H9 (cell line): ENCODE data around the gene THAP4. TPM values are rescaled to one million over a fixed set of nuclear protein-coding genes. Genes with fewer than 3 reads are reported as not detected.

Experiments used
- DNase-seq: peaks from one replicate; pipeline ENCODE4 v3.0.0-alpha.2; 2017
- H2AFZ ChIP-seq: one replicate; pipeline ENCODE4 v1.6.1; 2013; ENCODE audit warnings: mild to moderate bottlenecking, low read length, control low read depth, moderate library complexity
- H2AK5ac ChIP-seq: 2 replicates; pipeline ENCODE4 v1.6.1; 2013; ENCODE audit warnings: low read length, control low read depth, mixed read lengths; ENCODE audit not compliant: insufficient read length
- H2BK120ac ChIP-seq: one replicate; pipeline ENCODE4 v1.6.1; 2013; ENCODE audit warnings: low read depth, mild to moderate bottlenecking, low read length, control low read depth, inconsistent platforms; ENCODE audit not compliant: poor library complexity, severe bottlenecking
- H2BK12ac ChIP-seq: 2 replicates; pipeline ENCODE4 v1.6.1; 2013; ENCODE audit warnings: low read length, control low read depth, mixed read lengths, low read depth; ENCODE audit not compliant: insufficient read length
- H2BK15ac ChIP-seq: 2 replicates; pipeline ENCODE4 v1.6.1; 2013; ENCODE audit warnings: low read depth, low read length, control low read depth
- H2BK20ac ChIP-seq: one replicate; pipeline ENCODE4 v1.6.1; 2013; ENCODE audit warnings: low read depth, mild to moderate bottlenecking, low read length, control low read depth, inconsistent platforms; ENCODE audit not compliant: poor library complexity, severe bottlenecking
- H2BK5ac ChIP-seq: 2 replicates; pipeline ENCODE4 v1.6.1; 2013; ENCODE audit warnings: low read length, control low read depth, mixed read lengths; ENCODE audit not compliant: insufficient read length
- H3K14ac ChIP-seq: 2 replicates; pipeline ENCODE4 v1.6.1; 2013; ENCODE audit warnings: low read length, control low read depth; ENCODE audit not compliant: insufficient read depth
- H3K18ac ChIP-seq: 2 replicates; pipeline ENCODE4 v1.6.1; 2013; ENCODE audit warnings: low read depth, mild to moderate bottlenecking, mixed read lengths, low read length, control low read depth; ENCODE audit not compliant: insufficient read length
- H3K23ac ChIP-seq: 2 replicates; pipeline ENCODE4 v1.6.1; 2013; ENCODE audit warnings: low read length, control low read depth, mixed read lengths, low read depth; ENCODE audit not compliant: insufficient read length
- H3K23me2 ChIP-seq: 2 replicates; pipeline ENCODE4 v1.6.1; 2013; ENCODE audit warnings: low read depth, mild to moderate bottlenecking, mixed read lengths, low read length, control low read depth; ENCODE audit not compliant: insufficient read length, poor library complexity, severe bottlenecking
- H3K27ac ChIP-seq: 2 replicates; pipeline ENCODE4 v1.5.1; 2013; ENCODE audit warnings: low read length, control low read depth, mixed read lengths, low read depth; ENCODE audit not compliant: insufficient read length
- H3K27me3 ChIP-seq: 2 replicates; pipeline ENCODE4 v1.6.1; 2013; ENCODE audit warnings: low read length, control low read depth, inconsistent platforms; ENCODE audit not compliant: insufficient read depth
- H3K4ac ChIP-seq: 2 replicates; pipeline ENCODE4 v1.6.1; 2013; ENCODE audit warnings: low read depth, mild to moderate bottlenecking, control low read depth, inconsistent platforms, low read length, moderate library complexity
- H3K4me1 ChIP-seq: 2 replicates; pipeline ENCODE4 v1.6.1; 2013; ENCODE audit warnings: low read length, control low read depth, inconsistent platforms; ENCODE audit not compliant: insufficient read depth
- H3K4me2 ChIP-seq: 2 replicates; pipeline ENCODE4 v1.6.1; 2013; ENCODE audit warnings: low read length, control low read depth, mixed read lengths; ENCODE audit not compliant: insufficient read length, insufficient read depth
- H3K56ac ChIP-seq: 2 replicates; pipeline ENCODE4 v1.6.1; 2013; ENCODE audit warnings: low read depth, mild to moderate bottlenecking, mixed read lengths, low read length, control low read depth; ENCODE audit not compliant: insufficient read length
- H3K79me1 ChIP-seq: 2 replicates; pipeline ENCODE4 v1.6.1; 2013; ENCODE audit warnings: low read depth, mild to moderate bottlenecking, moderate library complexity, low read length, control low read depth, inconsistent platforms; ENCODE audit not compliant: insufficient read depth, poor library complexity, severe bottlenecking
- H3K79me2 ChIP-seq: 2 replicates; pipeline ENCODE4 v1.6.1; 2013; ENCODE audit warnings: low read length, control low read depth, inconsistent platforms; ENCODE audit not compliant: insufficient read depth
- H3K9ac ChIP-seq: 2 replicates; pipeline ENCODE4 v1.6.1; 2013; ENCODE audit warnings: low read length, control low read depth, mixed read lengths; ENCODE audit not compliant: insufficient read length; ENCODE audit errors: extremely low read depth
- H3K9me3 ChIP-seq: one replicate; pipeline ENCODE4 v1.6.1; 2013; ENCODE audit warnings: low read depth, low read length, inconsistent platforms; ENCODE audit not compliant: control insufficient read depth
- H3T11ph ChIP-seq: one replicate; pipeline ENCODE4 v1.6.1; 2013; ENCODE audit warnings: mild to moderate bottlenecking, low read length, control low read depth, inconsistent platforms
- H4K20me1 ChIP-seq: one replicate; pipeline ENCODE4 v1.6.1; 2013; ENCODE audit not compliant: control insufficient read depth, insufficient read length, insufficient read depth
- H4K5ac ChIP-seq: 2 replicates; pipeline ENCODE4 v1.6.1; 2013; ENCODE audit warnings: low read depth, mild to moderate bottlenecking, mixed read lengths, low read length, control low read depth; ENCODE audit not compliant: insufficient read length
- H4K8ac ChIP-seq: replicated peaks from 2 replicates; pipeline ENCODE4 v1.6.1; 2013; ENCODE audit warnings: low read length, control low read depth, mixed read lengths, low read depth; ENCODE audit not compliant: insufficient read length
- H4K91ac ChIP-seq: 2 replicates; pipeline ENCODE4 v1.6.1; 2013; ENCODE audit warnings: low read depth, mild to moderate bottlenecking, moderate library complexity, mixed read lengths, low read length, control low read depth; ENCODE audit not compliant: insufficient read length
- H3K27ac Mint-ChIP-seq, 3 experiments: 2 replicates in 2 of 3; 3 replicates in 1 of 3; pipeline ENCODE4 v1.8.0; 2020 to 2021; ENCODE audit warnings: mixed read lengths in 3 of 3, mild to moderate bottlenecking in 1 of 3, moderate library complexity in 1 of 3
- H3K27me3 Mint-ChIP-seq: 2 replicates; pipeline ENCODE4 v1.8.0; 2021; ENCODE audit warnings: low read depth, mild to moderate bottlenecking, moderate library complexity, mixed read lengths
- H3K36me3 Mint-ChIP-seq, 3 experiments: 2 replicates in 2 of 3; 3 replicates in 1 of 3; pipeline ENCODE4 v1.8.0; 2020 to 2021; ENCODE audit warnings: low read depth in 3 of 3, mixed read lengths in 3 of 3; ENCODE audit not compliant: insufficient read depth in 1 of 3
- H3K4me1 Mint-ChIP-seq, 2 experiments: 2 replicates each; pipeline ENCODE4 v1.8.0; 2020; ENCODE audit warnings: mixed read lengths in 2 of 2
- H3K4me3 Mint-ChIP-seq, 2 experiments: 2 replicates in 1 of 2; 3 replicates in 1 of 2; pipeline ENCODE4 v1.8.0; 2020 to 2021; ENCODE audit warnings: mild to moderate bottlenecking in 2 of 2, mixed read lengths in 2 of 2, moderate library complexity in 1 of 2
- H3K9me3 Mint-ChIP-seq, 2 experiments: 2 replicates in 1 of 2; 3 replicates in 1 of 2; pipeline ENCODE4 v1.8.0; 2020; ENCODE audit warnings: mild to moderate bottlenecking in 2 of 2, mixed read lengths in 2 of 2, moderate library complexity in 1 of 2
- WGBS: extraction: QIAGEN DNeasy Blood & Tissue Kit; methylation state at CpG from one replicate; pipeline ENCODE4 v1.1.7; 2013; ENCODE audit warnings: missing lambda C conversion rate, low lambda C conversion rate, mixed read lengths; ENCODE audit not compliant: insufficient read length; ENCODE audit errors: extremely low coverage; 5-methylcytosine and 5-hydroxymethylcytosine counted together
- total RNA-seq: library from RNA; stranded (reverse); gene quantifications from 2 replicates; pipeline ENCODE4 v1.2.1, GENCODE V29; 2021
- TF ChIP-seq, protein P1 (sequence below): fragments of 200-600 bp; sonication (generic); conservative IDR thresholded peaks from 3 replicates; pipeline ENCODE4 v1.8.0; 2021; ENCODE audit warnings: antibody characterized with exemption, mild to moderate bottlenecking

Gene THAP4
- total RNA-seq, 1 experiment from 2014 or later = 70.6 TPM

DNA sequence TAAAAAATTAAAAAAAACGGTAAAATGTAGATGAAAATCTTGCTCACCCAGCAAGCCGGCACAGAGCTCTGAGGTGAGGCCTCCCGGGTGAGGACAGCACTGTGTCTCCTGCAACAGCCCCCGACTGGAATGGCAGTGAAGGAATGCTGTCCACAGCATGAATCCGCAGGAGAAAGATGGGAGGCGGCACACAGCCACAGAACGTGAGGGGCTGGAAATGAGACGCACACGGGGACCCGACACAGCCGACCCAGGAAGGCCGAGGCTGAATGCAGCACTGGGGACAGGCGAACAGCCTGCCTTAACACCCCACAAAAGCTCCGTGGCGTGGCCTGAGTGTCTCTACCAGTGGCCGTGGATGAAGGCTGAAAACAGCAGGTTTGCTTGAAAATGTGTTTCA is 43.7 kb downstream of the THAP4 start:
- Histone ChIP-seq H3K27ac (no peak overlapping the region), H2BK120ac (no peak overlapping the region), H3K4ac (no peak overlapping the region), H2BK5ac (no peak overlapping the region), H3K9me3 (no peaks in the 10 kb centered on the region), H3T11ph (no peak overlapping the region), H3K9ac (no peak overlapping the region), H3K79me1 (no peaks in the 10 kb centered on the region), H4K8ac (no peak overlapping the region), H2AK5ac (no peak overlapping the region), H4K5ac (no peak overlapping the region), H3K56ac (no peak overlapping the region), H3K4me2 (no peak overlapping the region), H4K20me1 (no peaks in the 10 kb centered on the region), H3K79me2 (no peaks in the 10 kb centered on the region), H2BK15ac (no peak overlapping the region), H3K14ac (no peak overlapping the region), H2AFZ (no peak overlapping the region), H3K18ac (no peak overlapping the region), H3K23ac (no peak overlapping the region), H4K91ac (no peak overlapping the region), H2BK20ac (no peak overlapping the region), H2BK12ac (no peak overlapping the region), H3K23me2 (no peaks in the 10 kb centered on the region), H3K4me1 (no peaks in the 10 kb centered on the region), H3K27me3 (no peaks in the 10 kb centered on the region)
- DNase-seq = no peak
- Mint-ChIP-seq H3K27me3 (no peaks in the 10 kb centered on the region), H3K9me3 (peaks cover 11 to 12% of the 10 kb centered on the region in 2 experiments), H3K27ac (peak overlapping the region in 1 of 3 experiments; percentile 81; a peak in 2 of 7 replicates), H3K36me3 (peaks cover 3 to 26% (median 26%) of the 10 kb centered on the region in 3 experiments), H3K4me1 (no peaks in the 10 kb centered on the region; a peak in 3 of 4 replicates), H3K4me3 (no peak overlapping the region)
- WGBS = no CpG with 5 or more reads among the region's 16 CpGs
- TF ChIP-seq, protein P1, sequence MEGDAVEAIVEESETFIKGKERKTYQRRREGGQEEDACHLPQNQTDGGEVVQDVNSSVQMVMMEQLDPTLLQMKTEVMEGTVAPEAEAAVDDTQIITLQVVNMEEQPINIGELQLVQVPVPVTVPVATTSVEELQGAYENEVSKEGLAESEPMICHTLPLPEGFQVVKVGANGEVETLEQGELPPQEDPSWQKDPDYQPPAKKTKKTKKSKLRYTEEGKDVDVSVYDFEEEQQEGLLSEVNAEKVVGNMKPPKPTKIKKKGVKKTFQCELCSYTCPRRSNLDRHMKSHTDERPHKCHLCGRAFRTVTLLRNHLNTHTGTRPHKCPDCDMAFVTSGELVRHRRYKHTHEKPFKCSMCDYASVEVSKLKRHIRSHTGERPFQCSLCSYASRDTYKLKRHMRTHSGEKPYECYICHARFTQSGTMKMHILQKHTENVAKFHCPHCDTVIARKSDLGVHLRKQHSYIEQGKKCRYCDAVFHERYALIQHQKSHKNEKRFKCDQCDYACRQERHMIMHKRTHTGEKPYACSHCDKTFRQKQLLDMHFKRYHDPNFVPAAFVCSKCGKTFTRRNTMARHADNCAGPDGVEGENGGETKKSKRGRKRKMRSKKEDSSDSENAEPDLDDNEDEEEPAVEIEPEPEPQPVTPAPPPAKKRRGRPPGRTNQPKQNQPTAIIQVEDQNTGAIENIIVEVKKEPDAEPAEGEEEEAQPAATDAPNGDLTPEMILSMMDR = no peak
